H1 (cell line): ENCODE results near the gene RARB. TPM values are rescaled to one million over a fixed set of nuclear protein-coding genes. Genes with fewer than 3 reads are reported as not detected.

Source experiments
- CTCF ChIA-PET: fragments of 300-600 bp; sonication (Branson Sonifier 250); formaldehyde crosslinking; loops from one replicate; lab custom pipeline; 2021; ENCODE audit not compliant: partially characterized antibody; lab: Charles Lee
- POLR2A ChIA-PET: fragments of 300-600 bp; sonication (Branson Sonifier 250); formaldehyde crosslinking; loops from one replicate; lab custom pipeline; 2021; ENCODE audit warnings: inconsistent platforms; ENCODE audit not compliant: partially characterized antibody; lab: Charles Lee
- DNase-seq, 2 experiments: peaks; one replicate each; pipeline versions ENCODE4 v3.0.0 to v3.0.0-alpha.2; 2010 to 2022; ENCODE audit warnings: low spot score in 2 of 2, low read depth in 1 of 2, mixed read lengths in 1 of 2
- FAIRE-seq: peaks from 2 replicates; lab custom pipeline; 2011; peaks lifted over from hg19 to GRCh38; lab: Jason Lieb, UNC
- H2AFZ ChIP-seq: 2 replicates; pipeline ENCODE4 v1.8.1; 2012; ENCODE audit warnings: low read length, inconsistent platforms
- H2AK5ac ChIP-seq: 2 replicates; pipeline ENCODE4 v1.6.1; 2013; ENCODE audit warnings: low read depth, low read length
- H2BK120ac ChIP-seq: replicated peaks from 2 replicates; pipeline ENCODE3; 2013; ENCODE audit warnings: low read depth, low read length, inconsistent platforms
- H2BK12ac ChIP-seq: 2 replicates; pipeline ENCODE4 v1.6.1; 2013; ENCODE audit warnings: low read depth, low read length
- H2BK15ac ChIP-seq: 2 replicates; pipeline ENCODE4 v1.6.1; 2013; ENCODE audit warnings: low read length
- H2BK20ac ChIP-seq: 2 replicates; pipeline ENCODE4 v1.6.1; 2013; ENCODE audit warnings: low read length
- H2BK5ac ChIP-seq: 2 replicates; pipeline ENCODE4 v1.6.1; 2013; ENCODE audit warnings: low read depth, low read length
- H3K14ac ChIP-seq: 2 replicates; pipeline ENCODE4 v1.6.1; 2013; ENCODE audit warnings: inconsistent platforms; ENCODE audit not compliant: insufficient read length
- H3K18ac ChIP-seq: 2 replicates; pipeline ENCODE4 v1.6.1; 2013; ENCODE audit warnings: low read length; ENCODE audit errors: extremely low read depth
- H3K23ac ChIP-seq: 2 replicates; pipeline ENCODE4 v1.6.1; 2013; ENCODE audit warnings: inconsistent platforms; ENCODE audit not compliant: insufficient read length
- H3K23me2 ChIP-seq: 2 replicates; pipeline ENCODE4 v1.6.1; 2013; ENCODE audit warnings: low read depth, low read length
- H3K27ac ChIP-seq: 2 replicates; pipeline ENCODE4 v1.6.1; 2011; ENCODE audit warnings: low read depth, low read length, inconsistent platforms
- H3K27me3 ChIP-seq, 4 experiments: replicated peaks in 1 of 4; 1 replicate in 1 of 4; 2 replicates in 3 of 4; pipeline versions ENCODE4 v1.6.1 to v1.8.1; 2011 to 2013; ENCODE audit warnings: low read length in 3 of 4, mild to moderate bottlenecking in 3 of 4, inconsistent platforms in 2 of 4, mixed read lengths in 2 of 4, moderate library complexity in 1 of 4; ENCODE audit not compliant: control insufficient read depth in 3 of 4, insufficient read depth in 3 of 4; ENCODE audit errors: extremely low read depth in 1 of 4
- H3K36me3 ChIP-seq, 4 experiments: 2 replicates each; pipeline versions ENCODE4 v1.6.1 to v1.8.1; 2011 to 2013; ENCODE audit warnings: mild to moderate bottlenecking in 4 of 4, low read length in 3 of 4, moderate library complexity in 2 of 4, control low read depth in 1 of 4, inconsistent platforms in 1 of 4; ENCODE audit not compliant: insufficient read depth in 4 of 4, control insufficient read depth in 2 of 4
- H3K4ac ChIP-seq: replicated peaks from 2 replicates; pipeline ENCODE3; 2013; ENCODE audit warnings: low read length, low read depth, mixed read lengths, inconsistent platforms; ENCODE audit not compliant: insufficient read length
- H3K4me1 ChIP-seq, 4 experiments: replicated peaks in 1 of 4; 1 replicate in 1 of 4; 2 replicates in 3 of 4; pipeline versions ENCODE4 v1.6.1 to v1.8.1; 2011 to 2013; ENCODE audit warnings: low read length in 3 of 4, inconsistent platforms in 2 of 4, mixed read lengths in 1 of 4; ENCODE audit not compliant: insufficient read depth in 4 of 4, control insufficient read depth in 3 of 4
- H3K4me2 ChIP-seq, 2 experiments: 2 replicates each; pipeline versions ENCODE4 v1.6.1 to v1.8.1; 2011 to 2013; ENCODE audit warnings: low read depth in 2 of 2, low read length in 2 of 2, control low read depth in 1 of 2, inconsistent platforms in 1 of 2, mild to moderate bottlenecking in 1 of 2; ENCODE audit not compliant: insufficient read depth in 1 of 2
- H3K4me3 ChIP-seq, 4 experiments: fragments of 200-600, 300-600 bp in 1 of 4; sonication (generic), shearing (Covaris generic), sonication (Bioruptor Twin) in 1 of 4; 2 replicates each; pipeline versions ENCODE4 v1.5.1 to v1.8.1; 2011 to 2016; ENCODE audit warnings: low read length in 4 of 4, low read depth in 3 of 4, control low read depth in 2 of 4, inconsistent platforms in 2 of 4, mild to moderate bottlenecking in 2 of 4, mixed read lengths in 1 of 4, moderate library complexity in 1 of 4; ENCODE audit not compliant: insufficient read depth in 2 of 4; ENCODE audit errors: extremely low read depth in 1 of 4
- H3K56ac ChIP-seq: replicated peaks from 2 replicates; pipeline ENCODE3; 2013; ENCODE audit warnings: low read depth, mild to moderate bottlenecking, mixed read lengths, low read length, inconsistent platforms; ENCODE audit not compliant: insufficient read length
- H3K79me1 ChIP-seq: 2 replicates; pipeline ENCODE4 v1.6.1; 2013; ENCODE audit warnings: low read depth, low read length, control low read depth
- H3K79me2 ChIP-seq, 2 experiments: 2 replicates each; pipeline versions ENCODE4 v1.6.1 to v1.8.1; 2012 to 2013; ENCODE audit warnings: low read length in 2 of 2, mild to moderate bottlenecking in 2 of 2, inconsistent platforms in 1 of 2; ENCODE audit not compliant: insufficient read depth in 2 of 2, control insufficient read depth in 1 of 2
- H3K9ac ChIP-seq, 4 experiments: replicated peaks in 1 of 4; 1 replicate in 1 of 4; 2 replicates in 3 of 4; pipeline versions ENCODE4 v1.6.1 to v1.8.1; 2011 to 2013; ENCODE audit warnings: low read depth in 3 of 4, low read length in 3 of 4, control low read depth in 2 of 4, mild to moderate bottlenecking in 2 of 4, moderate library complexity in 2 of 4, inconsistent platforms in 1 of 4; ENCODE audit errors: extremely low read depth in 1 of 4
- H3K9me3 ChIP-seq, 2 experiments: 2 replicates each; pipeline versions ENCODE4 v1.6.1 to v1.8.1; 2012 to 2013; ENCODE audit warnings: mild to moderate bottlenecking in 2 of 2, moderate library complexity in 2 of 2, control low read depth in 1 of 2, inconsistent platforms in 1 of 2, low read depth in 1 of 2, low read length in 1 of 2, mixed read lengths in 1 of 2; ENCODE audit not compliant: insufficient read depth in 2 of 2
- H4K20me1 ChIP-seq, 2 experiments: replicated peaks in 1 of 2; 2 replicates each; pipeline versions ENCODE3 to v1.8.1; 2011 to 2013; ENCODE audit warnings: inconsistent platforms in 2 of 2, low read length in 2 of 2, mild to moderate bottlenecking in 1 of 2; ENCODE audit not compliant: insufficient read depth in 2 of 2, control insufficient read depth in 1 of 2
- H4K5ac ChIP-seq: 2 replicates; pipeline ENCODE4 v1.6.1; 2013; ENCODE audit warnings: low read length, low read depth, mixed read lengths, inconsistent platforms; ENCODE audit not compliant: insufficient read length
- H4K8ac ChIP-seq: 2 replicates; pipeline ENCODE4 v1.8.0; 2013; ENCODE audit warnings: mild to moderate bottlenecking, moderate library complexity, low read length, inconsistent platforms; ENCODE audit not compliant: insufficient read depth; ENCODE audit errors: extremely low read depth
- H4K91ac ChIP-seq: replicated peaks from 2 replicates; pipeline ENCODE3; 2013; ENCODE audit warnings: low read length, mixed read lengths, inconsistent platforms; ENCODE audit not compliant: insufficient read length
- BRCA1 ChIP-seq: IDR thresholded peaks from 2 replicates; pipeline ENCODE4 v1.6.1; 2012; ENCODE audit warnings: low read depth, low read length, improper control_type of control experiment
- NANOG ChIP-seq: IDR thresholded peaks from 2 replicates; pipeline ENCODE4 v1.6.1; 2011; ENCODE audit warnings: low read length, low read depth, mild to moderate bottlenecking, inconsistent platforms; ENCODE audit not compliant: insufficient read depth, poor library complexity, severe bottlenecking
- TEAD4 ChIP-seq: IDR thresholded peaks from 2 replicates; pipeline ENCODE4 v1.6.1; 2012; ENCODE audit warnings: low read depth, low read length, inconsistent platforms, mixed read lengths
- WGBS, 2 experiments: shearing (Covaris generic) in 1 of 2; methylation state at CpG; one replicate each; pipeline versions ENCODE4 v1.1.6 to v1.1.7; 2013 to 2015; ENCODE audit warnings: low lambda C conversion rate in 2 of 2, mixed read lengths in 2 of 2, inconsistent platforms in 1 of 2, low coverage in 1 of 2, missing lambda C conversion rate in 1 of 2; ENCODE audit not compliant: insufficient replicate concordance in 2 of 2, insufficient coverage in 1 of 2, insufficient read length in 1 of 2; ENCODE audit errors: extremely low coverage in 1 of 2, missing lambda C conversion rate in 1 of 2; 5-methylcytosine and 5-hydroxymethylcytosine counted together
- polyA plus RNA-seq, 7 experiments: library from polyadenylated mRNA; depleted of rRNA in 3 of 7; stranded (reverse) in 5 of 7; unstranded in 2 of 7; fragments of >200 nt in 5 of 7; fragments of 200-250 nt in 2 of 7; gene quantifications; 1 replicate in 5 of 7; 2 replicates in 1 of 7; 4 replicates in 1 of 7; pipeline versions ENCODE4 v1.2.1 to v1.2.3, GENCODE V29; 2011 to 2013; ENCODE audit warnings: missing spikeins in 2 of 7, mixed read lengths in 2 of 7
- small RNA-seq: library from polyadenylated mRNA; stranded (forward); fragments of <200 nt; extraction: miRNeasy Mini kit (QIAGEN cat#:217004); gene quantifications from one replicate; pipeline ENCODE3, GENCODE V24; 2013; ENCODE audit not compliant: insufficient read depth
- total RNA-seq: library from RNA; stranded (reverse); fragmentation: NEBNext Ultra II Directional; extraction: Animal tissue kit (Norgen Biotek cat#: 25700); gene quantifications from 2 replicates; pipeline ENCODE4 v1.2.1, GENCODE V29; 2021

The RARB gene
- total and polyA plus RNA-seq, 2 of the 8 experiments (the other 6 are each of a cell fraction or from before 2014, with no cell fraction given): 0.15 to 0.22 TPM

DNA sequence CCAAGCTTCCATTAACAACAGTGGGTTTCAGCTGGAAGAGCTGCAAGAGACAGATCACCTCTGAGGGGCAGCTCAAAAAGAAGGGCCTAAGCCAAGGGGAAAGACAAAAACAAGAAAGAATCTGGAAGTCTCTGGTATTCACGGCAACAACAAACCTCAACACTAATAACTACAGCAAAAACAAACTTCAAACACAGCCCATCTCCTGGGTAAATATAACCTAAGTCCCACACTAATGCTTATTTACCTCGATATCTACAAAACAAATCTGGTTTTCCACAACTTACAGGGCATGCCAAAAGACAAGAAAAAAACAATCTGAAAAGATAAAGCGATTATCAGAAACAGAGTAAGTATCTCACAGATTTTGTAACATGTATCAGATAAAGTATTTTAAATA, 207.0 kb downstream of the RARB start:
- no peak overlapping the region for H3K56ac ChIP-seq
- H3K79me2 ChIP-seq: no peaks in the 10 kb centered on the region
- no peak overlapping the region for H3K4ac ChIP-seq
- H3K4me1 ChIP-seq: no peaks in the 10 kb centered on the region; a peak in 2 of 7 replicates
- no peak overlapping the region for H3K4me3 ChIP-seq
- no peak overlapping the region for H2BK12ac ChIP-seq
- H2BK5ac ChIP-seq: no peak overlapping the region
- ChIA-PET CTCF (interaction anchor here (0.7 to 1.1 kb wide), 5 partner anchors 13 to 1110 kb away, joined by 3 read pairs; no protein-coding TSS in a partner anchor), POLR2A (no interaction called here)
- H2AK5ac ChIP-seq: no peak overlapping the region
- DNase-seq: no peak
- H2BK20ac ChIP-seq: no peak overlapping the region
- no peak overlapping the region for H4K91ac ChIP-seq
- H3K27ac ChIP-seq: no peak overlapping the region
- no peak overlapping the region for H3K18ac ChIP-seq
- H2BK15ac ChIP-seq: no peak overlapping the region
- peaks cover 0 to 63% (median 12%) of the 10 kb centered on the region in 4 experiments; a peak in 7 of 8 replicates for H3K36me3 ChIP-seq
- no peaks in the 10 kb centered on the region for H4K20me1 ChIP-seq
- H3K23ac ChIP-seq: no peak overlapping the region
- H2AFZ ChIP-seq: no peak overlapping the region
- no peak overlapping the region for H3K14ac ChIP-seq
- no peaks in the 10 kb centered on the region for H3K79me1 ChIP-seq
- H3K23me2 ChIP-seq: no peaks in the 10 kb centered on the region
- no peaks in the 10 kb centered on the region for H3K27me3 ChIP-seq
- H3K4me2 ChIP-seq: no peak overlapping the region
- TF ChIP-seq TEAD4: no peak
- no peak for TF ChIP-seq BRCA1
- no peak for TF ChIP-seq NANOG
- no peak overlapping the region for H4K8ac ChIP-seq
- no peak for FAIRE-seq
- H3K9me3 ChIP-seq: no peaks in the 10 kb centered on the region
- 94% methylated on average over 3 of the region's 3 CpGs; no CpG with 5 or more reads in 1 of the 2 experiments for WGBS, 2 experiments
- no peak overlapping the region for H3K9ac ChIP-seq
- H2BK120ac ChIP-seq: no peak overlapping the region
- no peak overlapping the region for H4K5ac ChIP-seq

Small RNAs within 50 kb of the gene (small RNA-seq; reads per million reads assigned to genes)
- not detected for gene RF01161
- not detected for gene RF02271

Other genes starting within 250 kb of the RARB start
- 188 and 206 TPM in 2 replicates for gene TOP2B, start 236.6 kb downstream of the RARB start, total RNA-seq
- 15.7 and 34.9 TPM in 2 replicates for gene TOP2B, start 236.6 kb downstream of the RARB start, polyA plus RNA-seq (2011; rRNA removed)